ENCODE measurements around the gene RANBP3.
"Not testable (repeated sequence)": the region's sequence is repeated elsewhere in the genome, so short reads cannot be mapped to it uniquely, and the experiment has no call there.

The RANBP3 gene

GRCh38 chr19:5896365-5897076 is 81.4 kb downstream of the RANBP3 start:
- no peak for DNase-seq

GRCh38 chr19:5895890-5896289 is 82.0 kb downstream of the RANBP3 start:
- DNase-seq = no peak

GRCh38 chr19:5895409-5895808 is 82.5 kb downstream of the RANBP3 start:
- DNase-seq = no peak

- no peak for DNase-seq
These were observed 83.1 kb downstream of the RANBP3 start for GRCh38 chr19:5894704-5895349.

GRCh38 chr19:5893907-5894703 is 83.8 kb downstream of the RANBP3 start:
- no peak for DNase-seq

GRCh38 chr19:5893296-5893903 is 84.5 kb downstream of the RANBP3 start:
- no peak for DNase-seq

GRCh38 chr19:5892772-5893275 is 85.1 kb downstream of the RANBP3 start:
- no peak for DNase-seq

GRCh38 chr19:5891938-5892771 is 85.8 kb downstream of the RANBP3 start:
- no peak for DNase-seq

- DNase-seq = no peak
These were observed 86.4 kb downstream of the RANBP3 start for GRCh38 chr19:5891572-5891937.

GRCh38 chr19:5890099-5890498 is 87.8 kb downstream of the RANBP3 start:
- DNase-seq = no peak

- DNase-seq = no peak
These were observed 88.5 kb downstream of the RANBP3 start for GRCh38 chr19:5889288-5889971.

- not testable (repeated sequence) for DNase-seq
These were observed 93.7 kb downstream of the RANBP3 start for GRCh38 chr19:5884065-5884811.

- DNase-seq = not testable (repeated sequence)
These were observed 94.6 kb downstream of the RANBP3 start for GRCh38 chr19:5883157-5883873.

- no peak for DNase-seq
These were observed 95.4 kb downstream of the RANBP3 start for GRCh38 chr19:5882421-5882968.

GRCh38 chr19:5881543-5882299 is 96.2 kb downstream of the RANBP3 start:
- no peak for DNase-seq

GRCh38 chr19:5880604-5881078 is 97.3 kb downstream of the RANBP3 start:
- no peak for DNase-seq

- DNase-seq = no peak
These were observed 97.7 kb downstream of the RANBP3 start for GRCh38 chr19:5880196-5880595.

GRCh38 chr19:5877882-5878281 is 100.1 kb downstream of the RANBP3 start:
- no peak for DNase-seq

- DNase-seq = no peak
These were observed 100.5 kb downstream of the RANBP3 start for GRCh38 chr19:5877427-5877826.
